T-helper 2 cell treated with Interferon-gamma antibody and Interleukin-4, amounts not matched to agents 100 ng/mL and 5 ng/mL, for 36 hours (primary cell): ENCODE data around the gene IRGC. TPM values are rescaled to one million over a fixed set of nuclear protein-coding genes. Genes with fewer than 3 reads are reported as not detected.

Source experiments
- total RNA-seq: library from RNA; stranded (reverse); gene quantifications from 2 replicates; pipeline ENCODE4 v1.2.3, GENCODE V29; 2022

Gene IRGC
- total RNA-seq, 1 donor from 2014 or later: not detected

Other genes starting within 250 kb of the IRGC start
- 17.3 and 20.2 TPM in 2 replicates for gene PHLDB3, start 211.3 kb upstream of the IRGC start, total RNA-seq
- 54.9 and 55.5 TPM in 2 replicates for gene ETHE1, start 188.9 kb upstream of the IRGC start, total RNA-seq
- gene ZNF575, start 182.9 kb upstream of the IRGC start, total RNA-seq: 3.1 and 3.7 TPM in 2 replicates
- gene XRCC1, start 140.5 kb upstream of the IRGC start, total RNA-seq: 34.6 and 36.2 TPM in 2 replicates
- gene PINLYP, start 140.3 kb upstream of the IRGC start, total RNA-seq: 7.0 and 9.9 TPM in 2 replicates
- gene IRGQ, start 119.9 kb upstream of the IRGC start, total RNA-seq: 13.8 and 14.9 TPM in 2 replicates
- 15.6 and 17.5 TPM in 2 replicates for gene ZNF576, start 119.5 kb upstream of the IRGC start, total RNA-seq
- gene SRRM5, start 104.0 kb upstream of the IRGC start, total RNA-seq: 0.59 and 0.82 TPM in 2 replicates
- 29.0 TPM in 2 replicates for gene ZNF428, start 96.4 kb upstream of the IRGC start, total RNA-seq
- gene CADM4, start 76.2 kb upstream of the IRGC start, total RNA-seq: 0.16 TPM in 2 replicates
- 11.7 and 12.5 TPM in 2 replicates for gene PLAUR, start 45.9 kb upstream of the IRGC start, total RNA-seq
- 71.9 and 73.9 TPM in 2 replicates for gene SMG9, start 38.9 kb downstream of the IRGC start, total RNA-seq
- gene KCNN4, start 64.9 kb downstream of the IRGC start, total RNA-seq: 36.9 and 39.9 TPM in 2 replicates
- gene LYPD5, start 86.4 kb downstream of the IRGC start, total RNA-seq: 0.45 and 0.57 TPM in 2 replicates
- 6.9 and 7.8 TPM in 2 replicates for gene ZNF283, start 111.2 kb downstream of the IRGC start, total RNA-seq
- 1.2 and 1.5 TPM in 2 replicates for gene ZNF404, start 167.9 kb downstream of the IRGC start, total RNA-seq
- 13.9 and 14.4 TPM in 2 replicates for gene ZNF45, start 219.2 kb downstream of the IRGC start, total RNA-seq
- 0.75 and 0.77 TPM in 2 replicates for gene ZNF221, start 235.2 kb downstream of the IRGC start, total RNA-seq